CD4-positive, alpha-beta T cell (primary cell): Measurements from ENCODE around the gene ZNF691. TPM values are rescaled to one million over a fixed set of nuclear protein-coding genes. Genes with fewer than 3 reads are reported as not detected.
"Not testable (repeated sequence)": the region's sequence is repeated elsewhere in the genome, so short reads cannot be mapped to it uniquely, and the experiment has no call there.

Experiments
- ATAC-seq: fragments of 200-7000 bp; cut with Tn5 transposase; one replicate; pipeline ENCODE4 v1.10.0; 2022; ENCODE audit warnings: mild to moderate bottlenecking; ENCODE audit not compliant: poor library complexity
- CTCF ChIA-PET: fragments of 350-600 bp; sonication (Branson Sonifier 250); formaldehyde crosslinking; loops from one replicate; lab custom pipeline; 2021; ENCODE audit warnings: antibody characterized with exemption, inconsistent platforms; lab: Charles Lee
- POLR2A ChIA-PET: fragments of 350-600 bp; sonication (Branson Sonifier 250); formaldehyde crosslinking; loops from one replicate; lab custom pipeline; 2021; ENCODE audit warnings: antibody characterized with exemption, inconsistent platforms; lab: Charles Lee
- DNase-seq, 14 experiments: peaks; one replicate each; pipeline ENCODE4 v3.0.0-alpha.2; 2013 to 2020; ENCODE audit warnings: mixed read lengths in 2 of 14
- H3K27ac ChIP-seq, 2 donors: one replicate each; pipeline versions ENCODE4 v1.5.1 to v1.7.0; 2013; ENCODE audit warnings: low read length in 2 of 2, low read depth in 1 of 2, mild to moderate bottlenecking in 1 of 2
- H3K27me3 ChIP-seq, 2 experiments: 1 replicate in 1 of 2; 2 replicates in 1 of 2; pipeline versions ENCODE4 v1.6.1 to v1.7.0; 2013; ENCODE audit warnings: low read length in 2 of 2, control low read depth in 1 of 2, mild to moderate bottlenecking in 1 of 2, moderate library complexity in 1 of 2; ENCODE audit not compliant: insufficient read depth in 2 of 2, control insufficient read depth in 1 of 2
- H3K36me3 ChIP-seq: one replicate; pipeline ENCODE4 v1.6.1; 2013; ENCODE audit warnings: low read length, control low read depth; ENCODE audit not compliant: insufficient read depth
- H3K4me1 ChIP-seq: one replicate; pipeline ENCODE4 v1.6.1; 2013; ENCODE audit warnings: low read length, control low read depth; ENCODE audit not compliant: insufficient read depth
- H3K4me3 ChIP-seq: one replicate; pipeline ENCODE4 v1.5.1; 2013; ENCODE audit warnings: mild to moderate bottlenecking, low read length, moderate library complexity
- H3K9me3 ChIP-seq, 2 experiments: 1 replicate in 1 of 2; 2 replicates in 1 of 2; pipeline versions ENCODE4 v1.6.1 to v1.7.0; 2013; ENCODE audit warnings: low read length in 2 of 2, mild to moderate bottlenecking in 2 of 2, control low read depth in 1 of 2, moderate library complexity in 1 of 2; ENCODE audit not compliant: control insufficient read depth in 1 of 2, insufficient read depth in 1 of 2
- H3K27ac Mint-ChIP-seq: one replicate; pipeline ENCODE4 v1.8.0; 2020; ENCODE audit warnings: mixed read lengths
- H3K27me3 Mint-ChIP-seq: one replicate; pipeline ENCODE4 v1.8.0; 2021; ENCODE audit warnings: mixed read lengths
- H3K36me3 Mint-ChIP-seq: one replicate; pipeline ENCODE4 v1.8.0; 2021; ENCODE audit warnings: low read depth, mixed read lengths
- H3K4me1 Mint-ChIP-seq: one replicate; pipeline ENCODE4 v1.8.0; 2021; ENCODE audit warnings: low read depth, mixed read lengths
- H3K4me3 Mint-ChIP-seq: one replicate; pipeline ENCODE4 v1.8.0; 2020; ENCODE audit warnings: mild to moderate bottlenecking, mixed read lengths
- H3K9me3 Mint-ChIP-seq: one replicate; pipeline ENCODE4 v1.8.0; 2020; ENCODE audit warnings: mixed read lengths
- CTCF ChIP-seq: fragments of 200-600 bp; IDR thresholded peaks from one replicate; pipeline ENCODE4 v1.8.0; 2022; ENCODE audit warnings: antibody characterized with exemption, mild to moderate bottlenecking
- intact Hi-C, 2 experiments: fragments of 100-400 bp; cut with DNase I in 1 of 2; cut with micrococcal nuclease in 1 of 2; formaldehyde crosslinking; loops; one replicate each; pipeline versions ENCODE4 v1.15.1 to v1.9.0; 2023 to 2025; cut with DNase I, micrococcal nuclease
- total RNA-seq, 174 experiments: library from RNA in 2 of 174; stranded (reverse) in 2 of 174; gene quantifications; one replicate each; pipeline ENCODE4 v1.2.3 and lab custom pipeline; 2021 to 2026

ZNF691 gene
- total RNA-seq, 2 experiments from 2014 or later, result 1.2 to 1.7 TPM

DNA sequence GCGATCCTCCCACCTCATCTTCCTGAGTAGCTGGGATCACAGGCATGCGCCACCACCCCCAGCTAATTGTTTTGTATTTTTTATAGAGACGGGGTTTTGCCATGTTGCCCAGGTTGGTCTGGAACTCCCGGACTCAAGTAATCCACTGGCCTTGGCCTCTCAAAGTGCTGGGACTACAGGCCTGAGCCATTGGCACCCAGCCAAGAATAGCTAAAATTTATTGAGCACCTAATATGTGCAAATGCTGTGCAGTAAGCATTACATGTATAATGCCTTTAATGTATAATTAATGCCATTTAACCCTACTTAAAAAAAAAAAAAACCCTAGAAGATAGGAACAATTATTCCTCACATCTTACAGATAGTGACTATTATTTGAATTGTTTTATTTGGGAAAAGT is 42.9 kb downstream of the ZNF691 start:
- CTCF ChIA-PET, result interaction anchor here (0.7 kb wide), 1 partner anchor 184 kb away, joined by 3 read pairs; no protein-coding TSS in a partner anchor
- no peaks in the 10 kb centered on the region for H3K27me3 ChIP-seq
- no peak overlapping the region for H3K27ac ChIP-seq
- H3K36me3 Mint-ChIP-seq, result no peaks in the 10 kb centered on the region
- no peak overlapping the region for H3K4me3 ChIP-seq
- H3K4me3 Mint-ChIP-seq, result no peak overlapping the region
- POLR2A ChIA-PET, result no interaction called here
- DNase-seq (no peak), ATAC-seq (no peak)
- H3K9me3 ChIP-seq, result no peaks in the 10 kb centered on the region
- no peak overlapping the region for H3K27ac Mint-ChIP-seq
- TF ChIP-seq CTCF, result no peak
- peaks cover 4% of the 10 kb centered on the region for H3K27me3 Mint-ChIP-seq
- no peaks in the 10 kb centered on the region for H3K4me1 Mint-ChIP-seq
- no peaks in the 10 kb centered on the region for H3K36me3 ChIP-seq
- no peaks in the 10 kb centered on the region for H3K9me3 Mint-ChIP-seq
- no peaks in the 10 kb centered on the region for H3K4me1 ChIP-seq
- intact Hi-C loops, result no loop called here

DNA sequence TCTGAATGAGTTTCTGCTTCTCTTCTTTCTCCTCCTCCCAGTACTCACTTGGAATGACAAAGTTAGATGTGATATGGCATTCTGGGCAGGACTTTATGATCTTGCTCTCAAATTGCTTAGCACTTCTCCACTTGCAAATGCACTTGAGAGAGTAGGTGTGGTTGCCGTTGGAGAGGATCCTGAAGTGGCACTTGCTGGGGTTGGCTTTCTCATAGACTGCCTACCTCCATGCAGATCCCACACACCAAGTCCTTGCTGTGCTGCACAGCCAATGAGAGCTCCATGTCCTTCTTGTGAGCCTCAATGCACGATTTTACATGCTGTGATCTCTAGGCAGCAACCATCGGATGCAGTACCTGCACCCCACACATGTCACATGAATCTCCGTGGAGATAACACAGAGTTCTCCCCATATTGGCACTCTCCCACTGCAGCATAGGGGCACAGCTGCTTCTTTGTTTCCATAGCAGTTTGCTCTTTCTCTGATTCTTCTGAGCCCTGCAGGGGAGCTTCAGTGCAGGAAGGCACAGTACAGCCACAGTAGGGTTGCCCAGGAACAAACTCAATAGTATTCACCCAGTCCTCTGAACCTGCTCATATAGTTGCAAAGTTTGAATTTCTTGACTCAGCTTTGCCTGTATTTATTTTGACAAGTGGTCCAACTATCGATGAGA is 45.2 kb downstream of the ZNF691 start:
- H3K36me3 ChIP-seq, result no peaks in the 10 kb centered on the region
- no peak for TF ChIP-seq CTCF
- Mint-ChIP-seq H3K27ac (no peak overlapping the region), H3K36me3 (no peaks in the 10 kb centered on the region), H3K4me1 (no peaks in the 10 kb centered on the region), H3K9me3 (peaks cover 2% of the 10 kb centered on the region), H3K4me3 (no peak overlapping the region), H3K27me3 (no peaks in the 10 kb centered on the region)
- ChIA-PET CTCF (no interaction called here), POLR2A (no interaction called here)
- no peaks in the 10 kb centered on the region for H3K9me3 ChIP-seq
- H3K27ac ChIP-seq, result no peak overlapping the region
- ATAC-seq, result no peak
- DNase-seq, result no peak
- H3K4me3 ChIP-seq, result no peak overlapping the region
- H3K27me3 ChIP-seq, result no peaks in the 10 kb centered on the region
- H3K4me1 ChIP-seq, result no peaks in the 10 kb centered on the region
- intact Hi-C loops, result no loop called here

DNA sequence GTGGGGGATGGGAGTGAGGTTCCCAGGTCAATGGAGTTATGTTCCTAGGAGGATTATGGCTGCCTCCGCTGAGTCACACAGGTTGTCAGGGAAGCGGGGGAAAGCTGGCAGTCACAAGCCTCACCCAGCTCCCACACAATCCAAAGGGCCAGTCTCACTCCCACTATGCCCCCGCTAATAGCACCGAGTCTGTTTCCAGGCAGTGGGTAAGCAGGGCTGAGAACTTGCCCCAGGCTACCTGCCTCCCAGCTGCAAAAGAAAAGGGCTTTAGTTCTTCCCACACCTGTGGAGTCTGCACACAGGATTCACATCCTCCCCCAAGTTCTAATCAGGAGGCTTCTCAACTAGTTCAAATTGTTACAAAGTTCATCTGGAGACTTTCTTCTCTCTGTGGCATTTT is 53.5 kb downstream of the ZNF691 start:
- H3K4me1 Mint-ChIP-seq, H3K9me3 ChIP-seq, H3K36me3 Mint-ChIP-seq, H3K27ac ChIP-seq, H3K4me3 Mint-ChIP-seq, H3K27me3 Mint-ChIP-seq, H3K27ac Mint-ChIP-seq, POLR2A ChIA-PET, H3K27me3 ChIP-seq, ATAC-seq, H3K9me3 Mint-ChIP-seq, H3K4me3 ChIP-seq, H3K4me1 ChIP-seq, intact Hi-C loops, DNase-seq, H3K36me3 ChIP-seq: not testable (repeated sequence)
- CTCF ChIA-PET, result interaction anchor here (1.7 kb wide), 1 partner anchor 13 kb away, joined by 5 read pairs; no protein-coding TSS in a partner anchor

Other genes starting within 250 kb of the ZNF691 start
- gene PPIH, start 188.2 kb upstream of the ZNF691 start, total RNA-seq, result 10 to 100 TPM; 29.4 to 32.6 TPM
- gene YBX1, start 164.2 kb upstream of the ZNF691 start, total RNA-seq, result 100 to 1,000 TPM; 372 to 389 TPM
- not detected for gene CLDN19, start 106.4 kb upstream of the ZNF691 start, total RNA-seq
- gene P3H1, start 79.6 kb upstream of the ZNF691 start, total RNA-seq, result 10 to 100 TPM; 17.6 to 20.9 TPM
- 10 to 100 TPM; 23.1 to 23.9 TPM for gene C1orf50, start 79.4 kb upstream of the ZNF691 start, total RNA-seq
- gene TMEM269, start 61.6 kb upstream of the ZNF691 start, total RNA-seq, result 1 to 10 TPM in 1 of 2 experiments, under 1 TPM in 1; 0.60 to 1.1 TPM
- 1 to 10 TPM; 4.4 to 5.0 TPM for gene ERMAP, start 29.5 kb upstream of the ZNF691 start, total RNA-seq
- gene SVBP, start 29.2 kb upstream of the ZNF691 start, total RNA-seq, result 10 to 100 TPM; 19.2 to 21.3 TPM
- gene SLC2A1, start 112.3 kb downstream of the ZNF691 start, total RNA-seq, result 10 to 100 TPM; 78.6 to 80.9 TPM